Measurements from ENCODE around the gene DIP2C.
"Not testable (repeated sequence)": the region's sequence is repeated elsewhere in the genome, so short reads cannot be mapped to it uniquely, and the experiment has no call there.

Gene DIP2C

DNA sequence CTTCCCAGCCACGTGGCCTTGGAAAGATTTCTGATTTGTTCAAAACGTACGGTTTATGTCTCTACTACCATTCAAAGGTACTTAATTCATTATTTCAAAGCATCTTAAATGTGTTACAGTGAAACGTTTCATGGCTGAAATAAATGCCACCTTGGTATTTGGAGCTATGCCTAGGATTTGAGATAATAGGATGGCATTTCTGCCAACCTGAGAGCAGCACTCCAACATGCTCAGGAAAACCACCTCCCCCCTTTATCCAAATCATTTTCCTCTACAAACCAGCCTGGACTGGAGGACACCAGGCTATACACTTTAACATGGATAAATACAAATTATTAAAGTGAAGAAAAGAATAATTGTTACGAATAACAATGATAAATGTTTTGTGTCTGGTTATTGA lies 293.4 kb downstream of the DIP2C start:
- no peak for DNase-seq (ENCODE audit: low read depth in 2 of 3, low spot score in 2 of 3)

DNA sequence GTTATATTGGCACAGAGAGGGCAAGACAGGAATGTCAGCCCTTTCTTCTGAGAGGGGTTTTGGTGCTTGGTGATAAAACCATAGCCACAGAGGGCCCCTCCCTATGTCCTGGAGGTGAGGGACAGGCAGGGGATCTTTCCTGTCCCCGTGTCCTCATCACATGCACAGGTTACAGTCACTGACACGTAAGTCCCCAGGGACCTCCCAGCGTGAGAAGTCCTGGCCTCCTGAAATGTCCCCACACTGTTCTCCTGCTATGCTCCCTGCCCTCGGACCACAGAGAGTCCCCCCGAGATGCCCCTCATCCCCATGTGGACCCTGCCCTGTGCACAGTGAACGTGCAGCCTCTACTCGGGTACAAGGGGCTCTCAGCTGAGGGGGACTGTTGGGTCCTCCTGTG lies 293.8 kb downstream of the DIP2C start:
- DNase-seq (ENCODE audit: low read depth in 2 of 3, low spot score in 2 of 3) = no peak

DNA sequence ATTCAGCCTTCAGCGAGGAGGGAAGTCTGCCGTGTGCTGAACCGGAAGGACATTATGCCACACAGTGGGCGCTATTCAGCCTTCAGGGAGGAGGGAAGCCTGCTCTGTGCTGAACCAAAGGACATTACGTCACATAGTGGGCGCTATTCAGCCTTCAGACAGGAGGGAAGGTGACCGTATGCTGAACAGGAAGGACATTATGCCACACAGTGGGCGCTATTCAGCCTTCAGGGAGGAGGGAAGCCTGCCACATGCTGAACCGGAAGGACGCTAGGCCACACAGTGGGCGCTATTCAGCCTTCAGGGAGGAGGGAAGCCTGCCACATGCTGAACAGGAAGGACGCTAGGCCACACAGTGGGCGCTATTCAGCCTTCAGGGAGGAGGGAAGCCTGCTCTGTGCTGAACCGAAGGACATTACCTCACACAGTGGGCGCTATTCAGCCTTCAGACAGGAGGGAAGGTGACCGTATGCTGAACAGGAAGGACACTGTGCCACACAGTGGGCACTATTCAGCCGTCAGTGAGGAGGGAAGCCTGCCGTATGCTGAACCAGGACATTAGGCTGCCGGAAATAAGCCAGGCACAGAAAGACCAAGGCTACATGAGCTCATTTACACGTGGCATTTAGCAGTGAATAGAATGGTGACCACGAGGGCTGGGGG lies 294.9 kb downstream of the DIP2C start:
- DNase-seq (ENCODE audit: low read depth in 2 of 3, low spot score in 2 of 3) = not testable (repeated sequence)

DNA sequence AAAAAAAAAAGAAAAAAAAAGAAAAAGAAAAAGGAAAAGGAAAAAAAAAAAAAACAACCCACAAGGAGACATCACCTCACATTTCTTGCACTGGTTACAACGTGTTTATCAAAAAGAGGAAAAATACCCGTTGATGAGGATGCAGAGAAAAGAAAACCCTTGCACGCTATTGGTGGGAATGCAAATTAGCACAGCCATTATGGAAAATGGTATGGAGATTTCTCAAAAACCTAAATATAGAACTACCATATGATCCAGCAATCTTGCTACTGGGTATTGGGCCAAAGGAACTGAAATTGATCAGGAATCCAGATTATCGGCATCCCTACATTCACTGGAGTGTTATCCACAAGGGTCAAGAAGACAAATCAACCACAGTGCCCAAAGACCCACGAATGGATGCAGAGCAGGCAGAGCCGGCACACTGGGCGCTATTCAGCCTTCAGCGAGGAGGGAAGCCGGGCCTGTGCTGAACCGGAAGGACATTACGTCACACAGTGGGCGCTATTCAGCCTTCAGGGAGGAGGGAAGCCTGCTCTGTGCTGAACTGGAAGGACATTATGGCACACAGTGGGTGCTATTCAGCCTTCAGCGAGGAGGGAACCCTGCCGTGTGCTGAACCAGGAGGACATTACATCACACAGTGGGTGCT lies 295.6 kb downstream of the DIP2C start:
- DNase-seq (ENCODE audit: low read depth in 2 of 3, low spot score in 2 of 3) = no peak

DNA sequence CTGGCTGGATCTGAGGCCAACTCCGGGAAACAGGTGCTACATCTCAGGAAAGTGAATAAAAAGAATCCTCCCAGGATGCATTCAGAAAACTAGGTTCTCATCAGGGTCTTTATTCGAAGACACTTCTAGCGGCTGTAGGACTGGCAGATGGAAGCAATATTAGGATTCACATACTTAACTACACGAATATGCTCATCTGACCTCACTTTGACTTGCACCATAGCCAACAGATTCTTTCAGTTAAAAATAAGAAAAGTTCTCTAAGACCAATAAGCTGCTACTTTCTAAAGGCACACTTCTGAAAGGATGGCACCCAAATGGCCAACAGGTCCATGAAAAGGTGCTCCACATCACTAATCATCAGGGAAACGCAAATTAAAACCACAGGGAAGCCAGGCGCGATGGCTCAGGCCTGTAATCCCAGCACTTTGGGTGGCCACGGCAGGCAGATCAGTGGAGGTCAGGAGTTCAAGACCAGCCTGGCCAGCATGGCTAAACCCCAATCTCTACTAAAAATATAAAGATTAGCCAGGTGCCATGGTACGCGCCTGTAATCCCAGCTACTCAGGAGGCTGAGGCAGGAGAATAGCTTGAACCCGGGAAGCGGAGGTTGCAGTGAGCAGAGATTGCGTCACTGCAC lies 296.2 kb downstream of the DIP2C start:
- no peak for DNase-seq (ENCODE audit: low read depth in 2 of 3, low spot score in 2 of 3)

DNA sequence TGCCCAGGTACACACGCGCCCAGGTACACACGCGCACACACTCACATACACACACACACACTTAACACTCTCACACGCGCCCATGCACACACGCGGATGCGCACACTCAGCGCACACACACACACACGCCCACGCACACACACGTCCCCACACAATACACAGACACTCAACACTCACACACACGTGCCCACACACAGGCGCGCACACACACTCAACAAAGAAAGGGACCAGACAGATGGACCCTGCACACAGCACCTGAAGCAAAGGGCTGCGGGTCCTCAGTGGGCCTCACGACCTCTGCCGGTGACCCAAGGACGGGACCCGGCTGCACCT lies 296.8 kb downstream of the DIP2C start:
- DNase-seq (ENCODE audit: low read depth in 2 of 3, low spot score in 2 of 3) = no peak

DNA sequence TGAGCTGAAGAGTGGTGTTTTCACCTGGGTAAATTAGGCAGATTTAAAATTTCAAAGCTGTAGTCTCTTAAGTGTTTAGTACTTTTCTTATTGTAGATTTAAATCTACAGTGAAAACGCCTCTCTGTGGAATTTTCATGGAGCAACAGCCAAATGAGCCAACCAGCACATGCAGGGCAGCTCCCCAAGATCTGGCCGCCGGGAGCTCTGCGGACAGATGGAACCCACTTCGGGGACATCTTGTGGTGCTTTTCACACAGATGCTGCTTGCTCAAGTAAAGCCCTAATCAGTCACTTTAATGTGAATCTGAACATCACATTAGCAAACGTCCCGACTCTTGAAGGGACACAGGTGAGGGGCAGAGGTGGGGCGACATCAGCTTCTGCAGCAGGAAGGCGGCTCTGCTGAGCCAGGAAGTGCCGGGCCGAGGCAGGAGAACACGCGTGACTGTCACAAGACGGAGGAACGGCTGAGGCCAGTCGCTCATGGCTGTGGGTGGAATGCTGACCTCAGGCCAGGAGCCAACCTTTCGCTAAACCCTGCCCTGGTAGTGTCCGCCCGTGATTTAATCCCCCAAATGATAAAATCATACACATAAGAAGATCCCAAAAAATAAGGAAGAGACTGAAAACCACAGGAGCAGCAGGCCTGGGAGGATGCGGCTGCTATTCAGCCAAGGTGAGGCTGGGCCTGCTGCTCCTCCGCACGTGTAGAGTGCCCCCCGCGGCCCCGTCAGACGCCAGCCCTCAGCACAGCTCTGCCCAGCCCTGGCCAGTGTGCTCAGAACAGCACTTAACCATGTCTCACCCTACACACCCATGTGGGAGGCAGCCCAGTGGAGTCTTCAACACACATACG lies 297.4 kb downstream of the DIP2C start:
- no peak for DNase-seq (ENCODE audit: low read depth in 2 of 3, low spot score in 2 of 3)

DNA sequence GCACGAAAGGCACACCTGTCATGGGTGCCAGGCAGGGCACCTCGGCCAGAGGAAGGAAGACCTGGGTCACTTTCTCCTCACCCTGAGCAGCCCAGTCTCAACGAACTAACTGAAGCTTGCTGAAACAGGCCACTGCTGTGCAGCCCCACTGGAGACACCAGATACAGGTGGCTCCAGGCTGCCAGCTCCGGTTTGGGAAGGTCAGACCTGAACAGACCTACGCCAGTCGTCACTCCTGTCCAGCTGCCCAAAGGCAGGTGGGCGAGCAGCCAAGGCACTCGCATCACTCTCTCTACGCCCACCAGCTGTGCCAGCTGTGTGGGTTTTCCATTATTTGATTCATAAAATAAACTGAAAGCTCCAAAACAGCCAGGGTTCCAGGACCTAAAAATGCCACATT lies 298.2 kb downstream of the DIP2C start:
- no peak for DNase-seq (ENCODE audit: low read depth in 2 of 3, low spot score in 2 of 3)

DNA sequence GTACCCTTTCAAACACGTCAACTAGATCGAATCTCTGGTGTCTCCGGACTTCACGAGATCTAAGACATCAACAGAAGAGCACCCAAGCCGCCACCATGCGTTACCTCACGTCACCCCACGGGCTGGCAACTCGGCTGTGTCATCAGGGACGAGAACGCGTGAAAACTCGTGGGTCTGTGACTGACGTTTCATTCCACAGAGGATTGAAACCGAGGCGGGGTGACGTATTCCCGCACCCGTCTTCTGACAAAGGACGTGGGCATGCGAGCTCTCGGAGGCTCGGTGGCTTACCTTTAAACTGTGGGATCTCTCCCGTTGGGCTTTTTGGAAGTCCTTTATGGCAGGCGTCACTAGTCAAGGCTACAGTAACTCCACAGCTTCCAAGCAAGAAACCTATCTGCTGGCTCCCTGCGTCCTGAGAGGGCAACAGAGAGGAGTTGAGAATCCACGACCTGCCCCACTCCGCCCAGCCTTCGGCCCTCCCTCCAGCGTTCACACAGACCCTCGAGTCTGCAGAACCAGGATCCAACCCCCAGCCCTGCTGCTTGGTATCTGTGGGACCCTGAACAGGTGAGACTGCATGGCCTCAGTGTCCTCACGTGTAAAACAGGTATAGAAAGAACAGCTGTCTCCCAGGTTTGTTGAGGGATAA lies 298.9 kb downstream of the DIP2C start:
- no peak for DNase-seq (ENCODE audit: low read depth in 2 of 3, low spot score in 2 of 3)

DNA sequence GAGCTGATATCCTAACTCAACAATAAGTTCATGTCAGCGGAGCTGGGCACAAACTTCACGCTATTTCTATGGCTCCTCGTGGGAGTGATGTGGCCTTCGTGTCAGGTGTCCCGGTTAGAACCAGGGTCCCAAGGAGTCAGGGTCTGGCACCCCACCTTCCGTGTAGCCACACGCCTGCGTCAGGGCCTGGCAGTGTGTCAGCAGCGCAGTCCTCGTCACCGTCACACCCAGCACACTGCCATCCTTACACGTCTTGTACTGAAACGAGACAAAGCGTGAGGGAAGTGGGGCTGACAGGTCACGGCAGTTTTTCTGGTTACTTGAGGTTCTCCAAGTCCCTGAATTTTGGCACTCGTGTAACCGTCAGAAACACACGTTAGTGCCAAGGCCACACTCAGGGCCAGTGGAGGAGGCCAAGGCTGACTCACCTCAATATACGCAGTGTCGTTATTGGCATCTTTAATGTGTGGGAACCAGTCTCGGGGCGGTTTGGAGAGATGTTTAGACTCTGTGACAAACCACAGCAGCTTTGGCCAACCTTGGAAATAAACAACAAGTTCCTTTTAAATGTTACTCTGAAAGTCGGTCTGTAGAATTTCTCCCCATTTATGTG lies 299.5 kb downstream of the DIP2C start:
- no peak for DNase-seq (ENCODE audit: low read depth in 2 of 3, low spot score in 2 of 3)

DNA sequence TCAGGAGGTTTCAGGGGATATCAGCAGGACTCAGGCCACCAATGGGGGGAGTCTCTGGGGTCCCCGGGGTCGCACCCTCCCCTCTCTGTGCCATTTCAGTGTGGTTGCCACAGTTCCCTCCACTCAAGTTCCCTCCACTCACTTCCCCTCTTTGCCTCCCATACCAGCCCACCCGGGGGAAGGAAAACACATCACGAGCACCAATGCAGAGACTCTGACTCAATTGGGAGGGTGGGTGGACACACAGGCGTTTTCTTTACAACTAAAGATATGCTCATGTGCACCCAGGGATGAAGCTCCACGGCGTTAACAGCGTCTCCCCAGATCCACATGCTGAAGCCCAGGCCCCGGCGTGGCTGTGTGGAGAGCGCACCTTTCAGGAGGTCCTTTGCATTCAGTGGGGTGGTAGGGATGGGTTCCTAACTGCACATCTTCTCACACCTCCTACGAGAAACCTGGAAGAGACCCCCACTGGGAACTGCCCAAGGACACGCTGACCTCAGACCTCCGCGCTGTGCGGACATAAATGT lies 300.1 kb downstream of the DIP2C start:
- no peak for DNase-seq (ENCODE audit: low read depth in 2 of 3, low spot score in 2 of 3)

DNA sequence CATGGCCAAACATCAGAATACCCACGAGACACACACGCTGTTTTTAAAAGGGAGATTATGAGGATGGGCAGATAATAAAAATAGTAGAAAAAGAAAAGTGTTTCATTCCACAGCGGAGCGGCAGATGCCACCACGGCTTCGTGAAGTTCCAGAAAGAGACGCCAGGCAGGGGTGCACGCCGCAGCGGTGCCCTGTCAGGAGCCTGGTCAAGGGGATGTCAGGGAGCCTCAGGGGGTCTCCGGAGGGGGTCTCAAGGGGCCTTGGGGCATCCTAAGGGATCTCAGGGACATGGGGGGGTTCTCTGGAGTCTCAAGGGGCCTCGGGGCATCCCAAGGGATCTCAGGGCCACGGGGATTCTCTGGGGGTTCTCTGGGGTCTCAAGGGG lies 300.8 kb downstream of the DIP2C start:
- DNase-seq (ENCODE audit: low read depth in 2 of 3, low spot score in 2 of 3) = no peak

DNA sequence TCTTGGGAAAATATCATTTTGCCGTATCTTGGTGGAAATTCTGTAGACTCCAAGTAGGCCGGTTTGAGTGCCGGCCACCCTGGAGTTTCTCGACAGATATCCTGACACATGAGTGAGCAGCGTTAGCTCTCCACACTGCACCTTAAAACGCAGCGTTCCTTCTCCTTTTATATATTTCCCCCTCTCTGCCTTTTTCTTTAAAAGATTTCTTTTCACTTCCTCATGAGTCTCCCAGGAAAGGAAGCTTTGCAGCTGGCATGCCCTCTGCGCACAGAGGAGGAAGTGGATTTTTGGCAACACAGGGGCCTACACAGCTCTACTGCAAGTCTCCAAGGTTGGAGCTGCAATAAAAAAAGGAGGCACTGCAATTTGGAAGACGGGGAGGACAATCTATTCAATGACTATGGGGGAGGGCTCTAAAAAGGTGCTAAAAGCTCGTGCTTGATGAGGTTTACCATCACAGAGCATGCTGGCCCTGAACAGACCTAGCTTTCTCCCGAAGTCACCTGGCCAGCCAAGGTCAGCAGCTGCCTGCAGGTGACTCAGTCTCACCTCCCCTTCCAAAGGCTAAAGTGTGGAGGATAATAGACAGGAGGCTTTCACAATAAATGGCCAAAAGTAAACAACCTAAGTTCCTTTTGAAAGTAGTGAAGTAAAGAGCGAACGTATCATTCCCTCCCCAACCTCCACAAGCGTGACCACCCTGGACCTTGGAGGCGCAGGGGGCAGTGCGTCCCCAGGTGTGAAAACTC lies 301.4 kb downstream of the DIP2C start:
- no peak for DNase-seq (ENCODE audit: low read depth in 2 of 3, low spot score in 2 of 3)

DNA sequence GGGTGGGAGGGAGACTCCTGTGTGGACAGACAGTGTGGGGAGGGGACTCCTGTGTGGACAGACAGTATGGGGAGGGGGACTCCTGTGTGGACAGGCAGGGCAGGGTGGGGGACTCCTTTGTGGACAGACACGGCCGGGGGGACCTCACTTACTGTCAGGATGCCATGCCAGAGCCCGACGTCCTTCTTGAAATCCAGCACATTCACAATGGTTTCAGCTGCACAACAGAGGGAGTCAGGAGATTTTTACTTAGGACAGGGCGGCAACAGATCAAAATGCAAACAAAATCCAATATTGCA lies 301.9 kb downstream of the DIP2C start:
- DNase-seq (ENCODE audit: low read depth in 2 of 3, low spot score in 2 of 3) = no peak

DNA sequence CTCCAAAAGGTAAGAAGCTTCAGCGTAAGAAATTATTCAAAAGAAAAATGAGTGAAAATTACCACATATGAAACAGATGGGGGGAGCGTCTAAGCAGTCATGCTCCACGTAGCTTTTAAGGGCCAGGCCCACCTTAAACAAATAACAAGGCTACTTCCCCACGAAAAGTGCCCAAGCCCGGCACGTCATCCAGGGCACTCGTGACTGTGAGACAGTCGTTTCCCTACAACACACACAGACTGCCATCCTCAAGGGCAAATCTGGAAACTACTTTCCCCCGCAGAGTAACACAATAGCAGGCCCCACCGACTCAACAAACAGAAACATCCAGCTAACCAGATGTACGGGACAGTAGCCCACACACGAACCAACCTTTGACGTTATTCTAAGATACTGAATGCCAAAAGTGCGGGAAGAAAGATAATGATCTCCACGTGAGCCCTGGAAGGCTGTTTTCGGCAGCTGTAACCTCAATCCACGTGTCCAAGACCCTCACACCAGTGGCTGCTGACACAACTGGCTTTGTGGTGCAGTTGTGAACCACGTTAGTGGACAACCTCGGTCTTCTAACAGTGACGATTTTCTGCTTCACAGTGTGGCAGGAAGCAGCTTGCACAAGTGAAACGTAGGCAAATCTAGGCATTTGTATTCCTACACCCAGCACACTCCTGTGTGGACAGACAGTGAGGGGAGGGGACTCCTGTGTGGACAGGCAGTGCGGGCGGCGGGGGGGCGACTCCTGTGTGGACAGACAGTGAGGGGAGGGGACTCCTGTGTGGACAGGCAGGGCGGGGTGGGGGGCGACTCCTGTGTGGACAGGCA lies 302.5 kb downstream of the DIP2C start:
- DNase-seq (ENCODE audit: low read depth in 2 of 3, low spot score in 2 of 3) = no peak

DNA sequence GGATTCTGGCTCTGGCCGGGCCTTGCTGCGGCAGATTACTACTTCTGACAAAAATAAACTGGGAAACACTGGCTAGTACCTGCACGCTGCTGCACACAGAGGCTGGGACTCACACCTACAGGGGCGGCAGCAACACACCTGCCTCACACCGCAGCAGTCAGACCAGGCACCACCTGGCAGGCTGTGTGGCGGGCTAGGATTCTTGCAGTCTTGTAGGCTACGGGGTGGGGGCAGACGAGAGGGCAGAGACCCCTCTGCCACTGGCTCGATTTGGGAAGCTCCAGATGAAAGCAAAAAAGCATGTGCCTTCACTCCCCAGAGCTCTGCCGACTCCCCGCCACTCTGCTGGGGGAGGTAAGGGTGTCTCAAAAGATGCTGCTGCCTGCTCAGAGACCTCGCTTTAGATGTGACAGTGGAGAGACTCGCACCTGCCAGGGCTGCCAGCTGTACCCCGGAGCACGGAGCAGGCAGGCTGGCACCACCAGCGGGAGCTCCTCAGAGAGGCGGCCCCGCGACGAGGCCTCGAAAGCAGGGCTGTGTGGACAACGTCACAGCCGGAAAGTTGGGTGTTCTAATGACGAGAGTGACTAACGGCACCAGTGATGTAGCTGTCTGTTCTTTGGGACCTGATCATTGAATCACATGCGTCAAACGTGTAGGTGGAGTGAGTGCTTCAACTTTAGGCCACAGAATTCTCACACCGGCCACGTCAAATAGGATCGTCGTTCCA lies 303.7 kb downstream of the DIP2C start:
- DNase-seq (ENCODE audit: low read depth in 2 of 3, low spot score in 2 of 3) = no peak

DNA sequence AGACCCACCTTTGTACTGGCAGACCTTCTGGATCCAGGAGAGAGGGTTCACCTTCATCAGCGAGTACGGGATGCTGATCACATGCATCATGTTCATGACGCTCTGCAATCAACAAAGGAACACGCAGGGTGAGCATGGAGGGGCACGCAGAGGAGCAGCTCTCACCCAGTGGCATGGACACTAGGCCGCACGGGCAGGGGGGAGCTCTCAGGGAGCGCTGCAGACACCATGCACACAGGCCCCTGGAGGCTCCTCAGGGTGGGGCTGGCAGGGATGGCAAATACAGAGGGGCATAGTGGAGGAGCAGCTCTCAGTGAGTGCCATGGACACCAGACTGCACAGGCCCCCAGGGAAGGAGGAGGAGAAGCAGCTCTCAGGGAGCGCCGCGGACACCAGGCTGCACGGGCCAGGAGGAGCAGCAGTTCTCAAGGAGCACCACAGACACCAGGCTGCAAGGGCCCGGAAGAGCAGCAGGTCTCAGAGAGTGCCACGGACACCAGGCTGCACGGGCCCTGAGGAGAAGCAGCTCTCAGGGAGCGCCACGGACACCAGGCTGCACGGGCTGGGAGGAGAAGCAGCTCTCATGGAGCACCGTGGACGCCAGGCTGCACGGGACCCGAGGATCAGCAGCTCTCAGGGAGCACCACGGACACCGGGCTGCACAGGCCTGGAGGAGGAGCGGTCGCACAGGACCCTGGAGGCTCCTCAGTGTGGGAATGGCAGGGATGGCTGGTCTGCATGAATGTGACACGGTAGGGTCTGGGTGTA lies 304.7 kb downstream of the DIP2C start:
- DNase-seq (ENCODE audit: low read depth in 2 of 3, low spot score in 2 of 3) = no peak

DNA sequence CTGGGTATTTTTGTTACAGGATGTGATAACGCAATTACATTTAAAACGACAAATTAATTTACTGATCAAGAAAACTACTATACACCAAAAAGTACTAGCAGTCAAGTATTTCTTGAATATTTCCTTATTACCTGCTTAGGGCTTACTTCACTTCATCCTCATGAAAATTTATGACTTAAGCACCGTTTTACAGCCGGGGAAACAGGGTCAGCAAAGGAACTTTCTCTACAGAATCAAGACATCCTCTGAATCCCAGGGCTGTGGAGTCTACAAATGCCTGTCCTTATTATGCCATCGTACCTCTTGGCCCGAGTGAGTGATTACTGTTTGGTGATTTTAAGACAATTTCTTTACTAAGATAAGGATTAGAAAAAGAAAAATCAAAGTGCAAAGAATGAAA lies 305.9 kb downstream of the DIP2C start:
- DNase-seq (ENCODE audit: low read depth in 2 of 3, low spot score in 2 of 3) = no peak
